GM12864 (cell line): ENCODE measurements around the gene USP7.

Source experiments
- DNase-seq: peaks from one replicate; pipeline ENCODE4 v3.0.0-alpha.2; 2011; ENCODE audit warnings: low read depth
- H3K4me3 ChIP-seq: 2 replicates; pipeline ENCODE4 v1.5.1; 2011; ENCODE audit warnings: mild to moderate bottlenecking, low read depth, low read length, control low read depth
- TF ChIP-seq, protein P1 (sequence below): IDR thresholded peaks from 2 replicates; pipeline ENCODE4 v1.5.1; 2011; ENCODE audit warnings: low read depth, mild to moderate bottlenecking, moderate library complexity, low read length, control low read depth, inconsistent platforms; ENCODE audit errors: missing control alignments

USP7 gene

DNA sequence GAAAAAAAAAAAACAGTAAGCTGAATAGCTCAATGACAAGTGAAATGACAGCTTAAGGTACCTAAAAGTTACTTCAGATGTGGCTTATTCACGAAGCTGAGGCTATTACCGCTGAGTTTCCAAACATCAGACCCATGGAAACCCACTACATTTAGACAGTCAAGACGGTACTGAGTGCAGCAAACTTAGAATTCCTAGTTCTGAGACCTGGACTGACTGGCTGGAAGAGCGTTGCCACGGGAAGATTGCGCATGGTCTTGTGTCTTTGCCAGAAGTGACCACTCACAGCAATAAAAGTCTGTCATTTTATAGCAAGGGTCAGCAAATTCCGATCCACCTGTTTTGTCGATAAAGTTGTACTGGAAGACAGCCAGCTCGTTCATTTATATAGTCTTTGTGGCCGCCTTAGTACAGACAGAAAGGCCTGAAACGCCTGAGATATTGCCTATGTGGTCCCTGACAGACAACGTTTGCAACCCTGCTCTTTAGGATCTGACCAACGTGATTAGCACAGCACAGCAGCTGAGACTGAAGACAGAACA is 62.3 kb downstream of the USP7 start:
- TF ChIP-seq, protein P1, sequence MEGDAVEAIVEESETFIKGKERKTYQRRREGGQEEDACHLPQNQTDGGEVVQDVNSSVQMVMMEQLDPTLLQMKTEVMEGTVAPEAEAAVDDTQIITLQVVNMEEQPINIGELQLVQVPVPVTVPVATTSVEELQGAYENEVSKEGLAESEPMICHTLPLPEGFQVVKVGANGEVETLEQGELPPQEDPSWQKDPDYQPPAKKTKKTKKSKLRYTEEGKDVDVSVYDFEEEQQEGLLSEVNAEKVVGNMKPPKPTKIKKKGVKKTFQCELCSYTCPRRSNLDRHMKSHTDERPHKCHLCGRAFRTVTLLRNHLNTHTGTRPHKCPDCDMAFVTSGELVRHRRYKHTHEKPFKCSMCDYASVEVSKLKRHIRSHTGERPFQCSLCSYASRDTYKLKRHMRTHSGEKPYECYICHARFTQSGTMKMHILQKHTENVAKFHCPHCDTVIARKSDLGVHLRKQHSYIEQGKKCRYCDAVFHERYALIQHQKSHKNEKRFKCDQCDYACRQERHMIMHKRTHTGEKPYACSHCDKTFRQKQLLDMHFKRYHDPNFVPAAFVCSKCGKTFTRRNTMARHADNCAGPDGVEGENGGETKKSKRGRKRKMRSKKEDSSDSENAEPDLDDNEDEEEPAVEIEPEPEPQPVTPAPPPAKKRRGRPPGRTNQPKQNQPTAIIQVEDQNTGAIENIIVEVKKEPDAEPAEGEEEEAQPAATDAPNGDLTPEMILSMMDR = no peak
- no peak overlapping the region for H3K4me3 ChIP-seq
- DNase-seq = no peak

DNA sequence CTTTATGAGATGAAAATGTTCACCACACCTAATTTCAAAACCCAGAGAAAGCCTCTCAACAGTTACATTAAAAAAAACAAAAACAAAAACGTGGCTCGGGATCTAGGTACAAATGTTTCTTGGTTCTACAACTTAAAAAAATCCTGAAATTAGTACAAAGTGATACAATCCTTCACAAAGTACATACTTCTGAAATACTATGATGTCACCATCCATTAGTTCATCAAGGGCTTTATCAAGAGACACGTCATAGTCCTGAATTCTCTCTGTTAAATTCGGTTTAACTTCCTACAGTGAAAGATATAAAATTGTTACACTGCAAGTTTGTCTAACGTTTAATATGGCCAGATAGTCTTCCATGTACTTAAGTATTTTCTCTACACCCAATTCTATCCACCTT is 63.4 kb downstream of the USP7 start:
- no peak for DNase-seq
- TF ChIP-seq, protein P1 = no peak
- H3K4me3 ChIP-seq = no peak overlapping the region

DNA sequence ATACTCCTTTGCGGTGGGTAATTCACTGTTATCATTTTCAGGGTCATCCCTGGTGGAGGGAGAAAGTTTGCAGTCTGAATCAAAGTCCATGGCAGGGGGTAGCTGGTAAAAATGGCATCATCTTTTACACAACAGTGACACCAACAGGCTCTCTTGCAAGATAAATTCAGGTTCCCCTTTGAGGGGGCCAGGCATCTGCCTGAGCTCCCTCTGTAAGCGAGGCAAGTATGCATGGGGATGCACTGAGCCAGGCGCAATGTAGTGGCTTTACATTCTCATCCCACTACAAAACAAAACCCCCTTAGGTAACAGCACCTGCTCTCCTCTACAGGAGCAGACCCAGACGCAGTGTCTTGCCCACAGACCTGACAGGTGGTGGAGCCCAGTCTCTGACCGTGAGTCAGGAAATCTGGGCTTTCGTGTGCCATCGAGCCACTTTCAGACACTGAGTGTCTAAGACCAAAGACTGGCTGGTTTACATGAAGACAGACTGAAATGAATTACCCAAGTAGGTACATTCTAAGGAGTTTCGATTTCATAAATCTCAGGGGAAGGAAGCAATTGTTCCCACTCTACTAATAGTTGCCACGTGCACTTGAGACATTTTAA is 63.9 kb downstream of the USP7 start:
- DNase-seq = no peak
- H3K4me3 ChIP-seq = no peak overlapping the region
- TF ChIP-seq, protein P1 = no peak

DNA sequence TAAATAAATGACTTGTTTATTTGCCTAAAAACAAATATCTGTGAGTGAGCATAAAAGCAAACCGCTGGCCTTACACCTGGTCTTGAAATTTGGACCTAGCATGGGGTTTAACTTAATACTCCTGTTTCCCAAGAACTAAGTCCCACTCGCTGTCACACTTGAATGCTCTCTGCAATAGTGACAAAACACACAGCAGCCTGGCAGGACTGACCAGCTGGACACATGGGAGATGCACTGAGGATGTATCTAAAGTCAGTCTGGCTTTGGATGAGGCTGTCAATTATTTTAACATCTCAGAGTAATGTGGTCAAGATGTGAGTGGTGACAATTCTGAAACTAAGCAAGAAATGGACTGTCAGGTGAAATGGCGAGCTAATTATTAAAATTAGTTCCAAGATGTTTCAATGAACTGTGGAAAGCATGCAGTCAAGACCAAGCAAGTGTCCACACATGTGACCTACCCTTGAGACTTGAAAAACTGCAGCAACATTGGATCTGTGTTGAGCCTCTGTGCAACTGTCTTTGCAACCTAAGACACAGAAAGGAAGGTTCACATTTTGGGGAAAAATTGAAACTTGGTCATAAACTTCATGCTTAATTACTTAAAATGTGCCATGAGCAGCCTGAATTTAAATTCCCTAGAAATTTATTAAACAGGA is 64.9 kb downstream of the USP7 start:
- TF ChIP-seq, protein P1 = no peak
- no peak overlapping the region for H3K4me3 ChIP-seq
- DNase-seq = no peak

DNA sequence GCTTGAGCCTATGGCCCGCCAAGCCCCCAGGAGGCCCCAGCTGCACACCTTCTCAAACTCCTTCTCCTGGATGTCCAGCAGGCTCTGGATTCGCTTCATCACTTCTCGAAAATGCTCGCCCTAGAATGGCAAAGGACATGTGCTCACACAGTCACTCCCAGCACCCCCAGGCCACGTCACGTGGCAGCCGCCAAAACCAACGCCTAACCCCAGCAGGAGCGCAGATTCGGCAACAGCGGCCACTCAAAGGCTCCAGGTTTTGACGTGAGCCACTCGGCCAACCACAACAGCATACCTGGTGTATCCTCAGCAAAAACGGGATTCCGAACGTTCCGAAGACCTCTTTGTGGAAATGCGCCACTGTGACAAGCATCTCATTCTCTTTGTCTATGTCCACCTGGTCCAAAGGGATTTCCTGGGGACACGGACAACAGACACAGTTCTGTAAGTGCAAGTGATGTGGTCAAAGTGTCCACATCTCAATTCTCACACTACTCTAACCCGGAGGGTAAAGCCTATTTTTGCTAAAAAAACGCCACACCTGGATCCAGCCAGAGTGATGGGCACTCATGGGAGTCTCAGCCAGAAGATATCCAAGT is 68.9 kb downstream of the USP7 start:
- TF ChIP-seq, protein P1 = no peak
- no peak overlapping the region for H3K4me3 ChIP-seq
- DNase-seq = no peak

DNA sequence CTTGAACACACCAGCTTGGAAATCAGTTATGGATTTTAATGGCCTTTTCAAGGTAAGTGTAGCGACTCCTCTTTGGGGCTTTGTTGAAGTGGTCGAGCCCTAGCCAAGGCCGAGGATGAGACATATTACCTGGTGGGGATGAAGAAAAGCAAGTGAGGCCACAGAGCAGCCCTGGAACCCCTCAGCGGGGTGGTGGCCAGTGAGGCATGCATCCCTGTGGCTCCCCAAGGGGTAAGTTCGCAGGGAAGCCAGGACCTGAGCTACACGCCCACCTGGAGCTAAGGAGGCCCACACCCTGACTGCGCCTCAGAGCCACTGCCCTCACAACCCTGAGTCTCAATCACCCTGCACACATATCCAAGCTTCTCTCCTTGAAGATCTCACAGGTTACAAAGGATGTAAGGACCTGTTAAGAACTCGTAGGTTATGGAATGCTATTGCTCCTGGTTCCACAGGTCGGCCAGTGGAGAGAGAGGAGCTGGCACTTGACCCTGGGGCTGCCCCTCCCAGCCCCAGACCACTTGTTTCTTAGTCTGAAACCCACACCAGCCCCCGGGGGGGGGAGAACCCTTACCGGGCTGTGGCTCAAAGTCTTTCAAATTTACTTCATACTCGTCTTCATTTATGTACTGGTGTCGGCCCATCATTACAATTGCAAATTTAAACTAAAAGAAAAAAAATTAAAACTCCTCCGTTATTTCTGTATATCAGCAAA is 69.6 kb downstream of the USP7 start:
- no peak for DNase-seq
- TF ChIP-seq, protein P1 = no peak
- no peak overlapping the region for H3K4me3 ChIP-seq
